Neural cell (in vitro differentiated cells): ENCODE measurements around the gene ARHGEF7. TPM values are rescaled to one million over a fixed set of nuclear protein-coding genes. Genes with fewer than 3 reads are reported as not detected.
A peak's percentile ranks its signal among the peaks of the same experiment; 100 is the strongest.

ENCODE experiments used
- H2AFZ ChIP-seq: fragments of 200-600, 300-800 bp; sonication (generic), shearing (Covaris generic); 2 replicates; pipeline ENCODE4 v1.6.0; 2014; ENCODE audit warnings: low read depth, mild to moderate bottlenecking, antibody characterized with exemption, low read length, moderate library complexity
- H3F3A ChIP-seq: fragments of 200-600 bp; shearing (Covaris generic); 2 replicates; pipeline ENCODE4 v1.6.1; 2016; ENCODE audit warnings: mild to moderate bottlenecking, moderate library complexity, mixed read lengths, antibody characterized with exemption, low read length; ENCODE audit not compliant: insufficient read depth, poor library complexity, severe bottlenecking
- H3K27ac ChIP-seq: fragments of 200-600, 300-800 bp; sonication (generic), shearing (Covaris generic); 2 replicates; pipeline ENCODE4 v1.5.1; 2014; ENCODE audit warnings: mild to moderate bottlenecking, low read length, moderate library complexity
- H3K27me3 ChIP-seq: fragments of 300-800, 200-600 bp; sonication (generic), shearing (Covaris generic); 2 replicates; pipeline ENCODE4 v1.6.0; 2014; ENCODE audit warnings: mild to moderate bottlenecking, low read depth, low read length, moderate library complexity; ENCODE audit not compliant: insufficient read depth
- H3K36me3 ChIP-seq: fragments of 300-800, 200-600 bp; sonication (generic), shearing (Covaris generic); 2 replicates; pipeline ENCODE4 v1.5.1; 2014; ENCODE audit warnings: mild to moderate bottlenecking, antibody characterized with exemption, low read length, moderate library complexity; ENCODE audit not compliant: insufficient read depth
- H3K4me2 ChIP-seq: fragments of 300-800, 200-600 bp; sonication (generic), shearing (Covaris generic); 2 replicates; pipeline ENCODE4 v1.6.0; 2014; ENCODE audit warnings: mild to moderate bottlenecking, low read length
- H3K4me3 ChIP-seq: fragments of 300-800, 200-600 bp; sonication (generic), shearing (Covaris generic); 2 replicates; pipeline ENCODE4 v1.5.1; 2014; ENCODE audit warnings: mild to moderate bottlenecking, low read length, moderate library complexity
- H3K79me2 ChIP-seq: fragments of 200-600 bp; shearing (Covaris generic); replicated peaks from 2 replicates; pipeline ENCODE4 v1.6.0; 2014; ENCODE audit warnings: mild to moderate bottlenecking, low read length, moderate library complexity; ENCODE audit not compliant: insufficient read depth
- H3K9ac ChIP-seq: fragments of 300-800, 200-600 bp; sonication (generic), shearing (Covaris generic); 2 replicates; pipeline ENCODE4 v1.6.1; 2016; ENCODE audit warnings: mild to moderate bottlenecking, low read length, mixed read lengths
- H3K9me2 ChIP-seq: fragments of 200-600 bp; shearing (Covaris generic); 2 replicates; pipeline ENCODE4 v1.6.1; 2016; ENCODE audit warnings: mild to moderate bottlenecking, low read length, mixed read lengths; ENCODE audit not compliant: insufficient read depth
- H3K9me3 ChIP-seq: fragments of 200-600, 300-800 bp; sonication (generic), shearing (Covaris generic); 2 replicates; pipeline ENCODE4 v1.6.1; 2016; ENCODE audit warnings: mild to moderate bottlenecking, mixed run types, low read length, moderate library complexity, mixed read lengths
- H4K20me1 ChIP-seq: fragments of 200-600 bp; shearing (Covaris generic); 2 replicates; pipeline ENCODE4 v1.6.1; 2016; ENCODE audit warnings: mild to moderate bottlenecking, mixed run types; ENCODE audit not compliant: insufficient read depth
- CTCF ChIP-seq: fragments of 450-650 bp; IDR thresholded peaks from 2 replicates; pipeline ENCODE4 v1.5.1; 2014; ENCODE audit warnings: antibody characterized with exemption, mild to moderate bottlenecking, moderate library complexity; ENCODE audit not compliant: poor library complexity, severe bottlenecking
- EP300 ChIP-seq: fragments of 450-650 bp; conservative IDR thresholded peaks from 2 replicates; pipeline ENCODE4 v1.6.1; 2014; ENCODE audit warnings: antibody characterized with exemption, mild to moderate bottlenecking, moderate library complexity; ENCODE audit not compliant: poor library complexity, severe bottlenecking
- EZH2 ChIP-seq: fragments of 200-600, 300-800 bp; shearing (Covaris generic), sonication (generic); IDR thresholded peaks from 2 replicates; pipeline ENCODE4 v1.6.1; 2014; ENCODE audit warnings: antibody characterized with exemption, low read length, borderline replicate concordance, mild to moderate bottlenecking; ENCODE audit not compliant: insufficient read depth, poor library complexity, severe bottlenecking
- MXI1 ChIP-seq: fragments of 450-650 bp; conservative IDR thresholded peaks from 2 replicates; pipeline ENCODE4 v1.6.1; 2014; ENCODE audit warnings: antibody characterized with exemption, mild to moderate bottlenecking; ENCODE audit not compliant: poor library complexity, severe bottlenecking
- POLR2AphosphoS5 ChIP-seq: IDR thresholded peaks from 2 replicates; pipeline ENCODE4 v1.6.1; 2012
- RAD21 ChIP-seq: fragments of 450-650 bp; conservative IDR thresholded peaks from 2 replicates; pipeline ENCODE4 v1.6.1; 2014; ENCODE audit warnings: antibody characterized with exemption, mild to moderate bottlenecking, moderate library complexity
- REST ChIP-seq: IDR thresholded peaks from 2 replicates; pipeline ENCODE4 v1.6.1; 2012; ENCODE audit warnings: borderline replicate concordance
- SMC3 ChIP-seq: fragments of 450-650 bp; conservative IDR thresholded peaks from 2 replicates; pipeline ENCODE4 v1.6.1; 2014; ENCODE audit warnings: antibody characterized with exemption, mild to moderate bottlenecking, moderate library complexity; ENCODE audit not compliant: poor library complexity
- TAF1 ChIP-seq: IDR thresholded peaks from 2 replicates; pipeline ENCODE4 v1.6.1; 2012; ENCODE audit warnings: low read depth
- polyA plus RNA-seq: library from polyadenylated mRNA; depleted of rRNA; stranded (reverse); fragments of >200 nt; gene quantifications from 2 replicates; pipeline ENCODE4 v1.2.3, GENCODE V29; 2014

ARHGEF7 gene
- polyA plus RNA-seq, 1 donor from 2014 or later, result 155 TPM

GRCh38 chr13:111302045-111302726 is 187.1 kb downstream of the ARHGEF7 start:
- H3K4me2 ChIP-seq, result no peak overlapping the region
- no peaks in the 10 kb centered on the region for H3K9me3 ChIP-seq
- no peak overlapping the region for H3K4me3 ChIP-seq
- H3K27me3 ChIP-seq, result no peaks in the 10 kb centered on the region
- no peaks in the 10 kb centered on the region for H3F3A ChIP-seq
- no peak overlapping the region for H2AFZ ChIP-seq
- TF ChIP-seq SMC3, result no peak
- peak; percentile 16 for TF ChIP-seq POLR2AphosphoS5
- TF ChIP-seq EZH2, result no peak
- TF ChIP-seq RAD21, result no peak
- no peaks in the 10 kb centered on the region for H3K9me2 ChIP-seq
- H4K20me1 ChIP-seq, result no peaks in the 10 kb centered on the region
- H3K79me2 ChIP-seq, result no peaks in the 10 kb centered on the region
- H3K27ac ChIP-seq, result no peak overlapping the region
- no peak overlapping the region for H3K9ac ChIP-seq
- H3K36me3 ChIP-seq, result peaks cover 14% of the 10 kb centered on the region

- no peak for TF ChIP-seq REST
- no peak for TF ChIP-seq EP300
- TF ChIP-seq TAF1, result no peak
- TF ChIP-seq POLR2AphosphoS5, result no peak
- no peak for TF ChIP-seq MXI1
- TF ChIP-seq RAD21, result no peak
- no peak for TF ChIP-seq EZH2
Observed at GRCh38 chr13:111303559-111303958, 188.4 kb downstream of the ARHGEF7 start.

GRCh38 chr13:111304041-111304544 is 189.0 kb downstream of the ARHGEF7 start:
- H3K27ac ChIP-seq, result no peak overlapping the region
- no peak overlapping the region for H3K9ac ChIP-seq
- no peaks in the 10 kb centered on the region for H3K9me2 ChIP-seq
- no peaks in the 10 kb centered on the region for H3F3A ChIP-seq
- no peaks in the 10 kb centered on the region for H3K9me3 ChIP-seq
- TF ChIP-seq POLR2AphosphoS5 (no peak), SMC3 (no peak), MXI1 (no peak), EZH2 (no peak), CTCF (no peak), TAF1 (no peak)
- no peak overlapping the region for H3K4me3 ChIP-seq
- H2AFZ ChIP-seq, result no peak overlapping the region
- peaks cover 14% of the 10 kb centered on the region for H3K36me3 ChIP-seq
- no peaks in the 10 kb centered on the region for H4K20me1 ChIP-seq
- H3K27me3 ChIP-seq, result no peaks in the 10 kb centered on the region
- H3K4me2 ChIP-seq, result no peak overlapping the region
- H3K79me2 ChIP-seq, result no peaks in the 10 kb centered on the region

More at GRCh38 chr13:111303559-111303958, 188.4 kb downstream of the ARHGEF7 start:
- Histone ChIP-seq H3K79me2 (no peaks in the 10 kb centered on the region), H3K27ac (no peak overlapping the region), H4K20me1 (no peaks in the 10 kb centered on the region), H3K4me2 (no peak overlapping the region), H2AFZ (no peak overlapping the region), H3K36me3 (peaks cover 14% of the 10 kb centered on the region), H3K4me3 (no peak overlapping the region), H3K9me2 (no peaks in the 10 kb centered on the region), H3K27me3 (no peaks in the 10 kb centered on the region), H3K9ac (no peak overlapping the region), H3F3A (no peaks in the 10 kb centered on the region), H3K9me3 (no peaks in the 10 kb centered on the region)
